G401 (cell line): ENCODE results near the gene USP49. TPM values are rescaled to one million over a fixed set of nuclear protein-coding genes. Genes with fewer than 3 reads are reported as not detected.

ENCODE experiments used
- DNase-seq: peaks from one replicate; pipeline ENCODE4 v3.0.0-alpha.2; 2015; ENCODE audit warnings: low spot score
- in situ Hi-C: cut with HindIII; loops from 2 replicates; pipeline ENCODE4 v1.10.0; 2016; ENCODE audit warnings: low sequenced_read_pairs, mixed read lengths
- total RNA-seq: library from RNA; depleted of rRNA; stranded (reverse); fragments of >200 nt; shearing (Covaris generic); gene quantifications from 2 replicates; pipeline ENCODE4 v1.2.3, GENCODE V29; 2014

USP49 gene
- total RNA-seq, 1 experiment from 2014 or later = 9.9 TPM

DNA sequence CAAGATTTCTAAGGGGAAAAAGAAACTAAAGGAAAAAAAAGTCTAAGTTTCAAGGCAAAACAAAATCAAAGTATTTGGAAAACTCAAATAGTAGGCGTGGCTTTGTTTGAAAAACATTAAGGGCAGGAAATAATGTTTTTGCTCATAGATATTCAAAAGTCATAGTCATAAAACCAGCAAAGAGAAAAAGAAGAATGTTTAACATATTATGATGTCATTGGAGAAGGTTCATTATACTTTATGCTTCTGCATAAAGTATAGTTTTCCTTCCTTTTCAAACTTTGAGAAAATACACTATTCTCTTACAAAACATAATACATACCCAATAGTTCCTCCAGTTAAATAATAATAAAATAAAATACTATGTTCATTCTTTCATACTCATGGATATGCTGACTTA lies 13.7 kb downstream of the USP49 start:
- in situ Hi-C loops = no loop called here
- no peak for DNase-seq

DNA sequence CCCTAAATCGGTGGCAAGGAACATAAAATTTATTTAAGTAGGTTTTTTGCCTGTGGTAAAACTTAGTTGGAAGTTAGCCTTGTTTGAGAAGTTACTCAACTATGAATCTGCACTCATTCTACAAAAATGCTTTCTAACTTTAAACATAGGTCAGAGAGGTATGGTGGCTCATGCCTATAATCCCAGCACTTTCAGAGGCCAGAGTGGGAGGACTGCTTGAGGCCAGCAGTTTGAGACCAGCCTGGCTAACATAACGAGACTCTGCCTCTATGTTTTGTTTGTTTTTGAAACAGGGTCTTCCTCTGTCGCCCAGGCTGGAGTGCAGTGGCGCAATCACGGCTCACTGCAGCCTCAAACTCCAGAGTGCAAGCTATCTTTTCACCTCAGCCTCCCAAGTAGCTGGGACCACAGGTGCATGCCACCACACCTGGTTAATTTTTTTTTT lies 16.2 kb downstream of the USP49 start:
- DNase-seq = no peak
- in situ Hi-C loops = no loop called here

DNA sequence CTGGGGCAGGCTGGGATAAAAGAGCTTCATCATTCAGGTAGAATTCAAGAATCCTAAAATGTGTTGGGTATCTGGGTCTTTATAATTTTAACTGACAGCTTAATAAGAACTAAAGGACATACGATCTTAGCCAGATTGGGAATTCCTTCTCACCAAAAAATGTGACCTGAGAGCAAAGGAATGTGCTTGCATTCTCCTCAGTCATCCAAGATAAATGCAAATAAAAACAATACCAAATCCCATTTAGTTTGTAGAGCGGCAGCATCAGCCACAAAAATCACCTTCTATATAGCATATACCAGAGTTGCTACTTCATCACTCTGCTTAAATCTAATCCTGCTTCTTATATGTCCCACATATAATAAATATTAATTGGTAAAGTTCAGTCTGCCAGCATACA lies 16.9 kb downstream of the USP49 start:
- in situ Hi-C loops = no loop called here
- no peak for DNase-seq

DNA sequence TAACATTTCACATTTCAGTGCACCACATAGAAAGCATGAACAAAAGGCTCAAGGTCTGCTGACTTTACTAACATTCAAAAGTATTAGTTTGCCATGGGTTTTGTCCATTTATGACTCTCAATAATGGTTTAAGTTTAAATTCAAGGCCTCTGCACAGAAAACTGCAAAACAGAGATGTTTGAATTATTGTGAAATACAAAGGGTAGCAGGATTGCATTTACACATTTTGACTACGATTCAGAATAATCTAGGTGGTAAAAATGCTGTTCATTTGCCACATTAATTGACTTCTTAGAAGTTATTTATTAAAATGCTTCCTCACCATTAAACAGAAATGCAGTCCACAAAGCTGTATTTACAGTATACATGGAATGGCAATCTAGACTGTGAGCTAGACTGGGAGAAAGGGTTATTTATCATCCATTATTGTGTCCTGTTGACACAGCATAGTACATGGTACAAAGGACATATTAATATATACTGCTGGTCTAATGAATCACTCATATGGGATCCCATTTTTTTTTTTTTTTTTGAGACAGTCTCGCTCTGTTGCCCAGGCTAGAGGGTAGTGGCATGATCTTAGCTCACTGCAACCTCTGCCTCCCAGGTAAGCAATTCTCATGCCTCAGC lies 18.0 kb downstream of the USP49 start:
- no peak for DNase-seq
- in situ Hi-C loops = no loop called here

DNA sequence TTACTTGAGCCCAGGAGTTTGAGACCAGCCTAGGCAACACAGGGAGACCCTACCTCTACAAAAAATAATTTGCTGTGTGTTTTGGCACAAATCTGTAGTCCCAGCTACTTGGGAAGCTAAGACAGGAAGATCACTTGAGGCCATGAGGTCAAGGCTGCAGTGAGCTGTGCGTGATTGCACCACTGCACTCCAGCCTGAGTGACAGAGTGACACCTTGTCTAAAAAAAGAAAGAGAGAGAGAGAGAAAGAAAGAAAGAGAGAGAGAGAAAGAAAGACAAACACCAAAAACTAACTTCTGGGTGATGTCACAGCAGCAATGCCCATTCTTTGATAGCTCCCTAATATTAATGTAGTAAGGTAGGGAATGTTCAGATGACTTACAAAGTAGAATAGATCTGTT lies 20.4 kb downstream of the USP49 start:
- DNase-seq = no peak
- in situ Hi-C loops = no loop called here

DNA sequence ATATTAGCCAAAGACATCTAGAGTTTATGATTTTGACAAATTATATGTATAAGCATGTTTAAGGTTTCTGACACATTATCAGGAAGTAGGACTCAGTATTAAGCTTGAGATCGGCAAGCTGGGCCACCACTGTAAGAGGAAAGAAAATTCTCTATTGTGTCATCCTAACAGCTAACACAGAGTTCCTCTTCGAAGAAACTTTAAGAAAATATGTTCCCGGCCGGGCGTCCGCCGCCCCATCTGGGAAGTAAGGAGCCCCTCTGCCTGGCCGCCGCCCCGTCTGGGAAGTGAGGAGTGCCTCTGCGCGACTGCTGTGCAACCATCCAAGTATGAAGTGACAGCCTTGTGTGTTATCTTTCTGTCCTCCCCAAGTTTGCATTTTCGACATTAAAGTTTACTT lies 23.0 kb downstream of the USP49 start:
- DNase-seq = no peak
- in situ Hi-C loops = no loop called here

DNA sequence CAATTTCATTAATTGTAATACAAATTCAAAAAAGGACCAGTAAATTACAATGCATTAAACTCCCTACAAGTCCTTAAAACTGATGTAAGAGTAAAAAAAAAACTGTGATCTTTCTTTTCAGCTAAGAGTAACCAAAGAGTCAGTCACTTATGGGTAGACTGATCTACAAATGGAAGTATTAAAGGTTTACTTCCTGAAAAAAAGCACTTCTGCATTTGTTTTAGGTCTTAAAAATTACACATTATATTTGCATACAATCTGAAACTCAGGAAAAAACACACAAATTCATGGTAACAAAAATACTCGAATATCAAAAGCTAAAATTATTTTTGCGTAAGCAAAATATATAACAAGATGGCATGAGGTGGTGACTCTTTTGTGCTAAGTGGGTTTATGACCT lies 23.5 kb downstream of the USP49 start:
- in situ Hi-C loops = no loop called here
- DNase-seq = no peak

DNA sequence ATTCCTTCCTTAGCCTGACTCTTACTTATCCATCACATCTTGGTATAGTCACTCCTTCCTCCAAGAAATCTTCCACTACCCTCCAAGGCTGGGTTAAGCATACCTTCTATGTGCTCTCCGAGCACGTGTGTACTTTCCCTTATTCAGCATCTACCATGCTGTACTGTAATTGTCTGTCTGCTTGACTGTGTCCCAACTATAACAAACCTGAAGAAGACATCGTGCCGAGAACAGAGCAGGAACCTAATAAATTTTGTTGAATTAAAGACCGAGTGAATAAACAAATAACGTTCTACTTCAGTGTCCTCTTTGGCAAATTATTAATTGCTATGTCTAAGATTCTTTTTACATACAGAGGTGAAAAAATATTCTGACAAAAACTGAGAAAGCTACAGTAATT lies 35.8 kb downstream of the USP49 start:
- no peak for DNase-seq
- in situ Hi-C loops = no loop called here

DNA sequence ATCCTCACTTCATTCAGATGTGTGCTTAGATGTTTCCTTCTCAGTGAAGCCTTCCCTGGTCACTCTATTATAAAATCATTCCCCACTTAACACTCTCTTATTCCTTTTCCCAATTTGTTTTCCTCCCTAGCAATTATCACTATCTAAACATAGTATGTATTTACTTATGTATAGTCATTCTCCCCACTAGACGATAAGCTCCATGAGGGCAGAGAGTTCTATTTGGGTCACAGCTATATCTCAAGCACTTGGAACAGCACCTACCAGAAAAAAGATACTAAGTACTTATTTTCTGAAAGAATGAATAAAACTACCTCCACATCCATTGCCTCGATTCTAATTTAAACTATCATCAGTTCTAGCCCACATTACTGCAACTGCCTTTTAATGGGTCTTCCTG lies 36.5 kb downstream of the USP49 start:
- no peak for DNase-seq
- in situ Hi-C loops = no loop called here

DNA sequence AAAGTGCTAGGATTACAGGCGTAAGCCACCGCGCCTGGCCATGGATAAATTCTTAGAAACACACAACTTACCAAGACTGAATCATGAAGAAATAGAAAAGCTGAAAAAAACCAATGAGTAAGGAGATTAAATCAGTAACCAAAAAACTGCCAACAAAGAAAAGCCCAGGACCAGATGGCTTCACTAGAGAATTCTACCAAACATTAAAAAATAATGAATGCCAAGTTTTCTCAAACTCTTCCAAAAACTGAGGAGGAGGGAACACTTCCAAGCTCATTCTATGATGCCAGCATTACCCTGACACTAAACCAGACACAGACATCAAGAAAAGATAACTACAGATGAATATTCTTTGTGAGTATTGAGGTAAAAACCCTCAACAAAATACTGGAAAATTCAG lies 44.3 kb downstream of the USP49 start:
- in situ Hi-C loops = no loop called here
- no peak for DNase-seq

DNA sequence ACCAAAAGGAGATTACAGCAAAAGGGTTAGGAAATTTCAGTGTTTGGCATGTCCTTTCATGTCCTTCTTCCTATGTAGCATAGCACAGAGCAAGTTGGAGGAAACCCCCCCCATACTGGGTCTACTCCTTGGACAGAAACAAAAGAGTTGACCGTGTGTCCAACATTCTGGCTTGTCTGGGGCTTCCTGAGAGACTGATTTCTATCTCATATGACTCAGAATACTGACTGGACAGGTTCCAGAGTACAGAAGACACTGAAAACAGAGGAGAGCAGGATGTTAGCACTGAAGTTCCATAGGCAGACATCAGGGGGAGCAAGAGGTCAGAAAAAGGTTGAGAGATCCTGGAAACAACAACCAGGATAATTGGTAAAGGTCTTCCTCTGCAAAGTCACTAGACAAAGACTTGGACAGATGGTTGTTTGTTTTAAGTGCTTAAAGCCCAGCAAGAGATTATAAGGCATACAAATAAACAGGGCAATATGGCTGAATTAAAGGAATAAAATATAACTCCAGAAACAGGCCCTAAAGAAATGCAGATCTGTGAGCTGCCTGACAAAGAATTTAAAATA lies 48.4 kb downstream of the USP49 start:
- in situ Hi-C loops = no loop called here
- peak; percentile 35 for DNase-seq

DNA sequence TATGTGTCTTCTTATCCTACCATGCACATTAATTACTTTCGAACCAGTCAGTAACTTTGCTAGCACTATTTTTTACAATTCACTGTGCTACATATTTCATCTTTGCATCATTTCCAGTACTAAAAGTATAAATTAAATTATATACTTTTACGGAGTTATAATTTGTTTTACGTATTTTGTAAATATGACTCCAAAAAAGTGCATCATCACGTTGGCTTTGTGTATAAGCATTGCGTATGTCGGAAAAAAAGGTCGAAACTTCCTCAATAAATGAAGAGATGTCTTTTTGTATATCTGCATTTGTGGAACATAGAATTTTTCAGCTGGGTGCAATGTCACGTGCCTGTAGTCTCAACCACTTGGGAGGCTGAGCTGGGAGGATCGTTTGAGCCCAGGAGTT lies 52.0 kb downstream of the USP49 start:
- in situ Hi-C loops = no loop called here
- no peak for DNase-seq

DNA sequence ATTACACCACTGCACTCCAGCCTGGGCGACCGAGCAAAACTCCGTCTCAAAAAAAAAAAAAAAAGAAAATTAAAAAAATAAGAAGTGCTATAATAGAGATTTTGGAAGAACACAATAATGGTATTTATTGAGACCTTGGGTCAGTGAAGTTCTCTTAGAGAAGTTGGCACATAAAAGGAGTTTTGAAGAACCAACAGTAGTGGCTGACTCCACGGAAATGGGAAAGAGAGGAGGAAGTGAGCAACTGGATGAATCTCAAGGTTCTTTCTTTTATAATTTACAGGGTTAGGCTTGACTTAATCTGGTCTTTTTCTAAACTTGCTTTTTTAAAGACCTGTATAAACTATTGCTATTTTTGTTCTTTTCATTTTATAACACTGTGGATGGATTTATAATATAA lies 54.8 kb downstream of the USP49 start:
- in situ Hi-C loops = no loop called here
- DNase-seq = no peak

DNA sequence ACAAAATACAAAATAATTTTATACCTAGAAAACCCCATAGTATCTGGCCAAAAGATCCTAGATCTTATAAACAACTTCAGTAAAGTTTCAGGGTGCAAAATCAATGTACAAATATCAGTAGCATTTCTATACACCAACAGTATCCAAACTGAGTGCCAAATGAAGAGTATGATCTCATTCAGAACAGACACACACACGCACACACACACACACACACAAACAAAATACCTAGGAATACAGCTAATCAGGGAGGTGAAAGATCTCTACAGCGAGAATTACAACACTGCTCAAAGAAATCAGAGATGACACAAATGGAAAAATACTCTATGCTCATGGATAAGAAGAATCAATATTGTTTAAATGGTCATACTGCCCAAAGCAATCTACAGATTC lies 58.5 kb downstream of the USP49 start:
- DNase-seq = no peak
- in situ Hi-C loops = no loop called here

DNA sequence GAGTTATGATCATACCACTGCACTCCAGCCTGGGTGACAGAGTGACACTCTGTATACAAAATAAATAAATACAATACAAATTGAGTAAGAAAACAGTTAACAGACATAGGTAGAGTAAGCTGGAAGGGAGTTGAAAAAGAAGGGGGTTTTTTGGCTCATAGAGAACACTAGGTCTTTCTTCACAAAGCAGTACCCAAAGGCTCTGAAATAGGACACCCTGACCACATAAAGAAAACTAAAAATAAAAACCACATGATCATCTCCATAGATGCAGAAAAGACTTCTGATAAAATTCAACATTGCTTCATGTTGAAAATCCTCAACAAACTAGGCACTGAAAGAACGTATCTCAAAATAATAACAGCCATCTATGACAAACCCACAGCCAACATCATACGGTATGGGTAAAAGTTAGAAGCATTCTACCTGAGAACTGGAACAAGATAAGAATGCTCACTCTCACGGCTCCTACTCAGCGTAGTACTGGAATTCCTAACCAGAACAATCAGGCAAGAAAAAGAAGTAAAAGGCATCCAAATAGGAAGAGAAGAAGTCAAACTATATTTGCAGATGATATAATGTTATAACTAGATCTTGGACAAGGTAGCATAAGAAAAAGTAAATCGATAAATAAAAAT lies 59.0 kb downstream of the USP49 start:
- no peak for DNase-seq

DNA sequence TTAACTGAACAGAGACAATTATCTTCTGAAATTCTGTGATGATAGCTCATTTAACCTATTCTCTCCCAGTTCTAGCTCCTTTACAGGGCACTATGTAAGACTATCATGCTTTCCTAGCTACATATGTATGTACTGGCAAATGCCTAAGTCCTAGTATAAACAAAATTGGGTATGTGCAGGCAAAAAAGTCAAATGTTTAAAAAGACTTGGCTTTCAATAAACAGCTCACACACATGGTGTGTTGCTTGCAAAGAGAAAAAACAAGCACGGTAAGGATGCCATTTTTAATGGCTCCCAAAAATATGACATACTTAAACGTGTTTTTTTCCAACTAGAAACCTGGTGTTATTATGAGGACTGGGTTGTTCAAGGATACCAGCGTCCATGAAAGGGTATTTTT lies 62.9 kb downstream of the USP49 start:
- in situ Hi-C loops = no loop called here
- DNase-seq = no peak

More for the DNA sequence above, 59.0 kb downstream of the USP49 start:
- in situ Hi-C loops = no loop called here

DNA sequence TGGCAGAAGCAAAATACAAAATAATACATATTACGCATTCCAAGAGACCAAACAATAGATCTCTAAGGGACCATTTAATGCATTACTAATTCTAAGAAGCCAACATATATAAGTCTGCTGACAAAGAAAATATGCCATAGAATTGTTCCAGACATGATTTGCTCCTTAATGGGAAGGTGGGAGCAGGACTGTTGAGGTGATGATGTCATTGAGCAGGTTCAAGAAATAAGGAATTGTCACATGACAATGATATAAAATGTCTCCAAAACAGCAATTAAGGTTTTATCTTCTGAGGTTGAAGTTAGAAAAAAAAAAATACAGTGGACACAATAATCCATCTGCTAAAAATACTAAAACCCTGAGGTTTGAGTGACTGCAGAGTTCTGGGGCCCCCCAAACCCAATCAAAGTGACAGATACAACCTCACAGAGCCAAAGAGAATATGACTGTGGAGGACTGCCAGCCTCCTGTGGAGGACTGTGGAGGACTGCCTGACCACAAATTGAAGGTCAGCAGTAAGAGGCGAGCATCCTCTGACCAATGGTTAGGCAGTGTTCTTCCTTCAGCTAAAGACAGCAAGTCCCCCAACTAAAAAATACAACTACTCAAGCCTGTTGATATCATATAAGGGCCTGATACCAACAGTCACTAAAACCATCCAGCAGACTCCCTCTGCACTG lies 68.7 kb downstream of the USP49 start:
- DNase-seq = no peak
- in situ Hi-C loops = no loop called here

DNA sequence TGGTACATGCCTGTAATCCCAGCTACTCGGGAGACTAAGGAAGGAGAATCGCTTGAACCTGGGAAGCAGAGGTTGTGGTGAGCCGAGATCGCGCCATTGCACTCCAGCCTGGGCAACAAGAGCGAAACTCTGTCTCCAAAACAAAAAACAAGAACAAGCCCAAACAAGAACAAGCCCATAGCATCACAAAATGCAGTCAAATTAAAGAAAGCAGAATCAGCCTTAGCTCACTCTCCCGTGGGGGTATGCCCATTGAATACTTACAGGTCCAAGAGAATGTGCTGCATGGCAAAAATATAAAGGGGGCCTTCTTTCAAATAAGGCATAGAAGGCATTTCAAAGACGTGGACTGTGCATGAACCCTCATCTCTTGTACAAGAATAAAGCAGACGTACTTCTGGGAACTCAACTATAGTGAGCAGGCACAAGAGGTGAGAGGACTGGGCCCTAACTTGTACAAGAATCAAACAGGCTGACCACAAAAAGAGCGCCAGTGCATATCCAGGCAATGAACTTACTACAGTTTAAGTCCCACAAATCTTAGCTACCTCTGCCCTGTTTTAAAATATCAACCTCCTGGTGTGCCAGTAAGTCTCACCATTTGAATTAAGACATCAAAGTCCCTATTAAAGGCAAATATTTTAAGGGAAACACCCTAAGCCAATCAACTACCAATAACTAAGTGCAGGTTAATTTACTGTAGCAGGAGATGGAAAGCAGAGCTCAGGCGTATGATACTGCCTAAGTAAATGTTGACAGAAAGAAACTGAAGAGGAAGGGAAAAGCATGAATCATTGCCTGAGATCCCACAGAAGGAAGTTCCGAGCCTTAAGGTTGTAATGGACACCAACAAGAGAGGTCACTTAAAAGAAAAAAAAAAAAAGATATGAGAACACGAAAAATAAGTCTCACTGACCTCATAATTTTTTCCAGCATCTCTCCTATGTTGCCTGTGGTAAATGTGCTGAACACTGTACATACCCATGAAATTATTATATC lies 70.3 kb downstream of the USP49 start:
- in situ Hi-C loops = no loop called here
- DNase-seq = no peak

DNA sequence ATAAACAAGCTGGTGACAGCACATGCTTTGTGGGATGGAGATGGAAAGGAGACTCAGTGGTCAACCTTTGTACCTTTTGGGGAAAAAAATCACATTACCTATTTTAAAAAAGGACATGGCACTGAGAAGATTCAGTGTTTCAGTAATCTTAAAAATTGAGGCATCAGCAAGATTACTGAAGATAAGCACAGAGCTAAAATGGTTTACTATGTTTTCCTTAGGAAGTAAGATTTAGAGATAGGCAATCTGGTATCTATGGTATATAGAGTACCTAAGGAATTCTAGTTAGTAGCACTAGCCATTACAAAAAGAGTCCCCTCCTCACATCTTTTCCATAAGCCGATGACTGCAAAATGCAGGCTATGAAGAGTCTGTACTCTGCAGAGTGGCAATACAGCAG lies 72.0 kb downstream of the USP49 start:
- DNase-seq = no peak
- in situ Hi-C loops = no loop called here
